ENCODE data around the gene PRAMEF12. TPM values are rescaled to one million over a fixed set of nuclear protein-coding genes. Genes with fewer than 3 reads are reported as not detected.

Gene PRAMEF12
- total RNA-seq, 4 donors from 2014 or later = not detected

DNA sequence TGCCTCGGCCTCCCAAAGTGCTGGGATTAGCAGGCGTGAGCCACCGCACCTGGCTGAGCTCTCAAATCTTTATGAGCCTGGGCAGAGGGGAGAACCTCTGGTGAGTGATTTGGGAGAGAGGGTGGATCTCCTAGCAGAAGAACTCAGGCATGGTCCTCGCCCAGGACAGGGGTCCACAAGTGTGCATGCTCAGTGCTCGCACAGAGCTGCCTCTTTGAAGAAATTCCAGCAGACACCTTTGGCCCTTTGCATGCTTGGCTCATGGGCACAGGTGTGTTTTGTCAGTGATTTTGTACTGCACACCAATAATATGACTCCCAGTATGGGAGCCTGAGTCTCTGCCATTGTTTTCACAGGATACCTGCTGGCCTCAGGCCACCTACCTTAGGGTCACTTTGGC, 11.8 kb upstream of the PRAMEF12 start:
- H3K36me3 ChIP-seq = no peaks in the 10 kb centered on the region
- WGBS, 2 donors = 63 to 71% methylated on average over 2 of the region's 5 CpGs
- no peak overlapping the region for H3K4me3 ChIP-seq
- TF ChIP-seq, protein P1, sequence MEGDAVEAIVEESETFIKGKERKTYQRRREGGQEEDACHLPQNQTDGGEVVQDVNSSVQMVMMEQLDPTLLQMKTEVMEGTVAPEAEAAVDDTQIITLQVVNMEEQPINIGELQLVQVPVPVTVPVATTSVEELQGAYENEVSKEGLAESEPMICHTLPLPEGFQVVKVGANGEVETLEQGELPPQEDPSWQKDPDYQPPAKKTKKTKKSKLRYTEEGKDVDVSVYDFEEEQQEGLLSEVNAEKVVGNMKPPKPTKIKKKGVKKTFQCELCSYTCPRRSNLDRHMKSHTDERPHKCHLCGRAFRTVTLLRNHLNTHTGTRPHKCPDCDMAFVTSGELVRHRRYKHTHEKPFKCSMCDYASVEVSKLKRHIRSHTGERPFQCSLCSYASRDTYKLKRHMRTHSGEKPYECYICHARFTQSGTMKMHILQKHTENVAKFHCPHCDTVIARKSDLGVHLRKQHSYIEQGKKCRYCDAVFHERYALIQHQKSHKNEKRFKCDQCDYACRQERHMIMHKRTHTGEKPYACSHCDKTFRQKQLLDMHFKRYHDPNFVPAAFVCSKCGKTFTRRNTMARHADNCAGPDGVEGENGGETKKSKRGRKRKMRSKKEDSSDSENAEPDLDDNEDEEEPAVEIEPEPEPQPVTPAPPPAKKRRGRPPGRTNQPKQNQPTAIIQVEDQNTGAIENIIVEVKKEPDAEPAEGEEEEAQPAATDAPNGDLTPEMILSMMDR (IDR thresholded peaks at IDR 0.05) = no peak
- no peak for TF ChIP-seq POLR2A (IDR thresholded peaks at IDR 0.05)
- H3K27ac ChIP-seq = no peak overlapping the region
- no peaks in the 10 kb centered on the region for H3K4me1 ChIP-seq
- peaks cover 0 to 34% (median 0%) of the 10 kb centered on the region in 4 donors for H3K27me3 ChIP-seq
- no peak for DNase-seq
- no peaks in the 10 kb centered on the region for H3K9me3 ChIP-seq
- intact Hi-C loops (cut with DNase I) = no loop called here

DNA sequence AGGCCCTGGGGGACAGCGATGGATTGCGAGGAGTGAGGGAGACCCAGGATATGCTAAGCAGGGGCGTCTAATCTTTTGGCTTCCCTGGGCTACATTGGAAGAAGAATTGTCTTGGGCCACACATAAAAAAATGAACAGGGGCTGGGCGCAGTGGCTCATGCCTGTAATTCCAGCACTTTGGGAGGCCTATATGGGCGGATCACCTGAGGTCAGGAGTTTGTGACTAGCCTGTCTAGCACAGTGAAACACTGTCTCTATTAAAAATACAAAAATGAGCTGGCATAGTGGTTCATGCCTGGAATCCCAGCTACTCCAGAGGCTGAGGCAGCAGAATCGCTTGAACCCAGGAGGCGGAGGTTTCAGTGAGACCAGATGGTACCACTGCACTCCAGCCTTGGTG, 10.8 kb upstream of the PRAMEF12 start:
- peaks cover 0 to 28% (median 0%) of the 10 kb centered on the region in 4 donors for H3K27me3 ChIP-seq
- H3K4me1 ChIP-seq = no peaks in the 10 kb centered on the region
- no peaks in the 10 kb centered on the region for H3K9me3 ChIP-seq
- H3K4me3 ChIP-seq = no peak overlapping the region
- no peak for TF ChIP-seq POLR2A (IDR thresholded peaks at IDR 0.05)
- TF ChIP-seq, protein P1 (IDR thresholded peaks at IDR 0.05) = no peak
- WGBS, 2 donors = 75 to 83% methylated on average over 5 to 7 of the region's 7 CpGs
- intact Hi-C loops (cut with DNase I) = no loop called here
- H3K36me3 ChIP-seq = no peaks in the 10 kb centered on the region
- DNase-seq = no peak
- H3K27ac ChIP-seq = no peak overlapping the region

DNA sequence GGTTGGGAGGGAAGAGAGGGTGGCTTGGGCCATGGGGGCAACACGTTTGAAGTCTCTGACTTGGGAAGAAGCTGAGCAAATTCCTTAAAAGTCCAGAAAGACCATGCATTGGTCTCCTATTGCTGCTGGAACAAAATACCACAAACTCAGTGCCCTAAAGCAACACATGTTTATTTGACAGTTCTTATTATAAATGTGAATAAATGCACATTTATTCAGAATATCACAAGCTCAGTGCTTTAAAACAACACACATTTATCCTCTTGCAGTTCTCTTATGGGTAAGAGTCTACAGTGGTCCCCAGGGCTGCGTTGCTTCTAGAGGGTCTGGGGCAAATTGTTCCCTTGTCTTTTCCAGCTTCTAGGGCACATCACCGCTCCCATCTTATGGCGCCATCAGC, 10.1 kb upstream of the PRAMEF12 start:
- no peak for TF ChIP-seq POLR2A (IDR thresholded peaks at IDR 0.05)
- TF ChIP-seq, protein P1 (IDR thresholded peaks at IDR 0.05) = no peak
- 58 to 65% methylated on average over 4 of the region's 4 CpGs for WGBS, 2 donors
- Histone ChIP-seq H3K27me3 (peaks cover 0 to 25% (median 0%) of the 10 kb centered on the region in 4 donors), H3K36me3 (no peaks in the 10 kb centered on the region), H3K4me3 (no peak overlapping the region), H3K4me1 (no peaks in the 10 kb centered on the region), H3K27ac (no peak overlapping the region), H3K9me3 (no peaks in the 10 kb centered on the region)
- no peak for DNase-seq
- intact Hi-C loops (cut with DNase I) = no loop called here

DNA sequence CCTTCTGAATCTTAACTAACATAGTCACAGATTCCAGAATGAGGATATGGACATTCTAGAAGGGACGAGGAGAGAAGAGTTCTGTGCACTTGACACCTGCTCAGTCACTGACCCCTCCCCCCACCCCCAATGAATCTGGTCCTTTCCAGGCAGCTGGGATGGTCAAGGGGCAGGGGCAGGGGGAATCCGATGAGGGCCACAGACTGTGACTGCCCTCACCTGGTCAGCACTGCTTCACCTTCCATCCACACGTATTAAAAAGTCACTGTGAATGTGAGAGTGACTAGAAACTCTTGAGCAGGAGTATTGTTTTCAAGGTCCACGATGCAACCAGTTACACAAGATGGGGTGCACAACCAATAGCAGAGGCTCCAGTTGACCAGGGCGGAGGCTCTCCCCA, 9.5 kb upstream of the PRAMEF12 start:
- Histone ChIP-seq H3K27me3 (peaks cover 0 to 25% (median 0%) of the 10 kb centered on the region in 4 donors), H3K27ac (no peak overlapping the region), H3K36me3 (no peaks in the 10 kb centered on the region), H3K9me3 (no peaks in the 10 kb centered on the region), H3K4me3 (no peak overlapping the region), H3K4me1 (no peaks in the 10 kb centered on the region)
- no peak for DNase-seq
- 33 to 43% methylated on average over 1 to 5 of the region's 5 CpGs for WGBS, 2 donors
- TF ChIP-seq, protein P1 (IDR thresholded peaks at IDR 0.05) = no peak
- intact Hi-C loops (cut with DNase I) = no loop called here

DNA sequence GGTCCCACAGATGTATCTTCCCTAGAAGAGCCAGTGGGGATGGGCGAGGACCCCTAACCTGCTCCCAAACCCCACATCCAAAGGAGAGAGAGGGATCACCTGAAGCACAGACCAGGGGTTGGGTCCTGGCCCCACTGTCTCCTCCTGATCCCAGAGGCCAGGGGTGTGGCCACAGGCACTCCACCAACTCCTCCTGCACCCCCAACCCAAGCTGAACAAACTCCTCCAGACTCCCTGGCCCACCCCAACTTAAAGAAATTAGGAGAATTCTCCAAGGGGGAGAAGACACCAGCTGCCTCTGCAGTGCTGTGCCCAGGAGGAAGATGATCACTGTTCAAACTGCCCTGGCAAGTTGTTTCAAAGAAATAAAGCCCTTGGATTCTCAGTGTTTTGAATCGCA, 4.5 kb upstream of the PRAMEF12 start:
- H3K9me3 ChIP-seq = no peaks in the 10 kb centered on the region
- no peak for DNase-seq
- 0 to 24% methylated on average over 1 of the region's 2 CpGs for WGBS, 2 donors
- no peaks in the 10 kb centered on the region for H3K4me1 ChIP-seq
- H3K4me3 ChIP-seq = no peak overlapping the region
- TF ChIP-seq, protein P1 (IDR thresholded peaks at IDR 0.05) = no peak
- TF ChIP-seq POLR2A (IDR thresholded peaks at IDR 0.05) = no peak
- H3K27me3 ChIP-seq = peaks cover 0 to 35% (median 0%) of the 10 kb centered on the region in 4 donors
- H3K27ac ChIP-seq = no peak overlapping the region
- H3K36me3 ChIP-seq = no peaks in the 10 kb centered on the region
- intact Hi-C loops (cut with DNase I) = no loop called here

Data from esophagus squamous epithelium (tissue), 5 donors.